ENCODE measurements around the gene BAAT. TPM values are rescaled to one million over a fixed set of nuclear protein-coding genes. Genes with fewer than 3 reads are reported as not detected.

BAAT gene
- total and polyA plus RNA-seq, 2 of the 13 experiments (the other 11 are each of a cell fraction or from before 2014, with no cell fraction given) = 0.71 to 7.9 TPM

- TF ChIP-seq, protein P1, sequence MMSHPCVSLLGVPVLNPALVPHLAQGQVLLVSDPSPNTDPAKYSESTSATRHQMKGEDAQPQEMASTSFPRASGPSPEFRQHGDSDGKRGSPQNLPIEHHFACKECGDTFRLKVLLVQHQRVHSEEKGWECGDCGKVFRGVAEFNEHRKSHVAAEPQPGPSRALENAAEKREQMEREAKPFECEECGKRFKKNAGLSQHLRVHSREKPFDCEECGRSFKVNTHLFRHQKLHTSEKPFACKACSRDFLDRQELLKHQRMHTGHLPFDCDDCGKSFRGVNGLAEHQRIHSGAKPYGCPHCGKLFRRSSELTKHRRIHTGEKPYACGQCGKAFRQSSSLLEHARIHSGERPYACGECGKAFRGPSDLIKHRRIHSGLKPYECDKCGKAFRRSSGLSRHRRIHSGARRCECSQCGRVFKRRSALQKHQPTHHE (CRISPR knock-in tag; IDR thresholded peaks at IDR 0.05; ENCODE audit: borderline replicate concordance) = peak; percentile 42; the same call in 1 of the 2 replicates
- TF ChIP-seq FOSL1 (CRISPR knock-in tag; IDR thresholded peaks at IDR 0.05; ENCODE audit: borderline replicate concordance) (no peak), MTF1 (CRISPR knock-in tag; IDR thresholded peaks at IDR 0.05) (no peak), ZNF101 (CRISPR knock-in tag; IDR thresholded peaks at IDR 0.05; ENCODE audit: borderline replicate concordance, low read depth) (no peak), HOMEZ (CRISPR knock-in tag; IDR thresholded peaks at IDR 0.05; ENCODE audit: low read depth) (peak; percentile 84; the same call in 1 of the 2 replicates), ZNF441 (CRISPR knock-in tag; IDR thresholded peaks at IDR 0.05; ENCODE audit: borderline replicate concordance) (peak; percentile 35; the same call in 1 of the 2 replicates), CEBPZ (IDR thresholded peaks at IDR 0.05; ENCODE audit: low read length) (no peak), CEBPG (CRISPR knock-in tag; IDR thresholded peaks at IDR 0.05) (no peak), YEATS2 (CRISPR knock-in tag; IDR thresholded peaks at IDR 0.05; ENCODE audit: borderline replicate concordance) (peak; percentile 23; the same call in 1 of the 2 replicates), SOX5 (CRISPR knock-in tag; IDR thresholded peaks at IDR 0.05; ENCODE audit: borderline replicate concordance) (peak; percentile 86), ATM (IDR thresholded peaks at IDR 0.05; ENCODE audit: borderline replicate concordance) (no peak)
- TF ChIP-seq, protein P2, sequence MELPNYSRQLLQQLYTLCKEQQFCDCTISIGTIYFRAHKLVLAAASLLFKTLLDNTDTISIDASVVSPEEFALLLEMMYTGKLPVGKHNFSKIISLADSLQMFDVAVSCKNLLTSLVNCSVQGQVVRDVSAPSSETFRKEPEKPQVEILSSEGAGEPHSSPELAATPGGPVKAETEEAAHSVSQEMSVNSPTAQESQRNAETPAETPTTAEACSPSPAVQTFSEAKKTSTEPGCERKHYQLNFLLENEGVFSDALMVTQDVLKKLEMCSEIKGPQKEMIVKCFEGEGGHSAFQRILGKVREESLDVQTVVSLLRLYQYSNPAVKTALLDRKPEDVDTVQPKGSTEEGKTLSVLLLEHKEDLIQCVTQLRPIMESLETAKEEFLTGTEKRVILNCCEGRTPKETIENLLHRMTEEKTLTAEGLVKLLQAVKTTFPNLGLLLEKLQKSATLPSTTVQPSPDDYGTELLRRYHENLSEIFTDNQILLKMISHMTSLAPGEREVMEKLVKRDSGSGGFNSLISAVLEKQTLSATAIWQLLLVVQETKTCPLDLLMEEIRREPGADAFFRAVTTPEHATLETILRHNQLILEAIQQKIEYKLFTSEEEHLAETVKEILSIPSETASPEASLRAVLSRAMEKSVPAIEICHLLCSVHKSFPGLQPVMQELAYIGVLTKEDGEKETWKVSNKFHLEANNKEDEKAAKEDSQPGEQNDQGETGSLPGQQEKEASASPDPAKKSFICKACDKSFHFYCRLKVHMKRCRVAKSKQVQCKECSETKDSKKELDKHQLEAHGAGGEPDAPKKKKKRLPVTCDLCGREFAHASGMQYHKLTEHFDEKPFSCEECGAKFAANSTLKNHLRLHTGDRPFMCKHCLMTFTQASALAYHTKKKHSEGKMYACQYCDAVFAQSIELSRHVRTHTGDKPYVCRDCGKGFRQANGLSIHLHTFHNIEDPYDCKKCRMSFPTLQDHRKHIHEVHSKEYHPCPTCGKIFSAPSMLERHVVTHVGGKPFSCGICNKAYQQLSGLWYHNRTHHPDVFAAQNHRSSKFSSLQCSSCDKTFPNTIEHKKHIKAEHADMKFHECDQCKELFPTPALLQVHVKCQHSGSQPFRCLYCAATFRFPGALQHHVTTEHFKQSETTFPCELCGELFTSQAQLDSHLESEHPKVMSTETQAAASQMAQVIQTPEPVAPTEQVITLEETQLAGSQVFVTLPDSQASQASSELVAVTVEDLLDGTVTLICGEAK (IDR thresholded peaks at IDR 0.05) = no peak
- TF ChIP-seq, protein P2 (CRISPR knock-in tag; IDR thresholded peaks at IDR 0.05) = no peak; the same call in 1 of the 2 replicates
- TF ChIP-seq, protein P3, sequence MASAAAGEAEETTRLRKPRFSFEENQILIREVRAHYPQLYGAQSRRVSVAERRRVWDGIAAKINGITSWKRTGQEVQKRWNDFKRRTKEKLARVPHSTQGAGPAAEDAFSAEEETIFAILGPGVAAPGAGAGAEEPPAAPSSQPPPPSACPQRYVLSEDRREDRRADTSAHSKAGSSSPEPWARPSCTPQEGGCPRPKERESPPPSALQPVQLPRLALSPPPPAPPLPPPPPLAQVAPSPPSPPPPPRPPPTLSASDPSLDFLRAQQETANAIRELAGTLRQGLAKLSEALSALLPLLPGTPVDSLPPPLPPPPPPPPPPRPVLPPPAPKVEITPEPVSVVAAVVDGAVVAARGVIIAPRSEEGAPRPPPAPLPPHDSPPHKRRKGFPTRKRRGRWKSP (CRISPR knock-in tag; IDR thresholded peaks at IDR 0.05) = no peak
Observed at GRCh38 chr9:101421653-101422065, 36.9 kb upstream of the BAAT start (continued).

Data from HepG2 (cell line).